ENCODE data around the gene OLFML2B. TPM values are rescaled to one million over a fixed set of nuclear protein-coding genes. Genes with fewer than 3 reads are reported as not detected.

The OLFML2B gene
- polyA plus RNA-seq, 1 of the 3 experiments (the other 2 are of a cell fraction) = 7.3 TPM

DNA sequence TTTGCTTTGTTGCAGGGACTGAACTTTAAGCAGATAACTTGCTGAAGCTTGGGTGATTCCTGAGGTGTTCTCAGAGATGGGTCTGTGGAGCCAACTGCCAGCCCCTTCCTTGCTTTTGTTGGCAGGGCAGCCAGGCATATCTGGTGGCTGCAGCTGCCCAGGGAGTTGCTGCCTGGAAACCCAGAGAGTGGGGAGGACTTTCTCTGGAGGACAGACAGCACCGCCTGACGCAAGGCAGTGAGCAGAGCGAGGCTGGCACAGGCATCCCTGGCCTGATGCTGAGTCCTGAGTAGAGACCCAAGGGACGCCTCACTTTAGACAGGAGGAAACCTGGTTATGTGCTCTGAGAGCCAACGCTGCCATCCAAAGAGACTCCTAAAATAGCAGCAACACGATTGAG lies 9.8 kb upstream of the OLFML2B start:
- Histone ChIP-seq H3K9ac (no peak overlapping the region), H3K9me3 (no peaks in the 10 kb centered on the region), H4K20me1 (ENCODE audit: insufficient read depth) (no peaks in the 10 kb centered on the region), H3K4me3 (ENCODE audit: low read depth in 2 of 2, low read length in 1 of 2) (no peak overlapping the region), H2AFZ (ENCODE audit: low read depth) (no peak overlapping the region), H3K79me2 (ENCODE audit: insufficient read depth) (no peaks in the 10 kb centered on the region), H3K9me2 (no peaks in the 10 kb centered on the region), H3K27me3 (ENCODE audit: insufficient read depth) (no peaks in the 10 kb centered on the region), H3F3A (replicated peaks; ENCODE audit: insufficient read depth) (no peaks in the 10 kb centered on the region), H3K4me2 (no peak overlapping the region), H3K27ac (ENCODE audit: low read depth in 2 of 2, low read length in 1 of 2) (no peak overlapping the region), H3K36me3 (replicated peaks in 1 of 2; ENCODE audit: control insufficient read depth in 1 of 2, insufficient read depth in 2 of 2, low read length in 1 of 2) (no peaks in the 10 kb centered on the region), H3K4me1 (ENCODE audit: control insufficient read depth in 1 of 2, insufficient read depth in 2 of 2, low read depth in 1 of 2, low read length in 1 of 2) (peaks cover 13 to 25% of the 10 kb centered on the region in 2 experiments; a peak in 3 of 4 replicates)
- DNase-seq = no peak
- ChIA-PET CTCF (interaction anchor here (1.7 to 16.7 kb wide), 3 partner anchors 8 to 239 kb away, joined by 5 to 263 read pairs (median 55); partner anchors contain the start of gene OLFML2B), POLR2A (no interaction called here)
- 60% methylated on average over 2 of the region's 6 CpGs for WGBS (ENCODE audit: low lambda C conversion rate)
- no peak for TF ChIP-seq MEF2A (IDR thresholded peaks at IDR 0.05; ENCODE audit: borderline replicate concordance, low read depth)
- no peak for TF ChIP-seq CHD2 (IDR thresholded peaks at IDR 0.05; ENCODE audit: low read length, partially characterized antibody)
- TF ChIP-seq RAD21 (IDR thresholded peaks at IDR 0.05; ENCODE audit: low read length) = no peak
- TF ChIP-seq, protein P1, sequence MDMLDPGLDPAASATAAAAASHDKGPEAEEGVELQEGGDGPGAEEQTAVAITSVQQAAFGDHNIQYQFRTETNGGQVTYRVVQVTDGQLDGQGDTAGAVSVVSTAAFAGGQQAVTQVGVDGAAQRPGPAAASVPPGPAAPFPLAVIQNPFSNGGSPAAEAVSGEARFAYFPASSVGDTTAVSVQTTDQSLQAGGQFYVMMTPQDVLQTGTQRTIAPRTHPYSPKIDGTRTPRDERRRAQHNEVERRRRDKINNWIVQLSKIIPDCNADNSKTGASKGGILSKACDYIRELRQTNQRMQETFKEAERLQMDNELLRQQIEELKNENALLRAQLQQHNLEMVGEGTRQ (IDR thresholded peaks at IDR 0.05; ENCODE audit: borderline replicate concordance, low read depth, low read length) = no peak
- no peak for TF ChIP-seq NFIC (IDR thresholded peaks at IDR 0.05; ENCODE audit: borderline replicate concordance)
- TF ChIP-seq TCF12 (IDR thresholded peaks at IDR 0.05) = no peak
- TF ChIP-seq RXRA (IDR thresholded peaks at IDR 0.05; ENCODE audit: borderline replicate concordance, low read depth) = no peak
- TF ChIP-seq, protein P2, sequence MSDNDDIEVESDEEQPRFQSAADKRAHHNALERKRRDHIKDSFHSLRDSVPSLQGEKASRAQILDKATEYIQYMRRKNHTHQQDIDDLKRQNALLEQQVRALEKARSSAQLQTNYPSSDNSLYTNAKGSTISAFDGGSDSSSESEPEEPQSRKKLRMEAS (IDR thresholded peaks at IDR 0.05; ENCODE audit: low read depth) = no peak
- TF ChIP-seq MXI1 (IDR thresholded peaks at IDR 0.05; ENCODE audit: low read depth, low read length) = no peak
- TF ChIP-seq, protein P3, sequence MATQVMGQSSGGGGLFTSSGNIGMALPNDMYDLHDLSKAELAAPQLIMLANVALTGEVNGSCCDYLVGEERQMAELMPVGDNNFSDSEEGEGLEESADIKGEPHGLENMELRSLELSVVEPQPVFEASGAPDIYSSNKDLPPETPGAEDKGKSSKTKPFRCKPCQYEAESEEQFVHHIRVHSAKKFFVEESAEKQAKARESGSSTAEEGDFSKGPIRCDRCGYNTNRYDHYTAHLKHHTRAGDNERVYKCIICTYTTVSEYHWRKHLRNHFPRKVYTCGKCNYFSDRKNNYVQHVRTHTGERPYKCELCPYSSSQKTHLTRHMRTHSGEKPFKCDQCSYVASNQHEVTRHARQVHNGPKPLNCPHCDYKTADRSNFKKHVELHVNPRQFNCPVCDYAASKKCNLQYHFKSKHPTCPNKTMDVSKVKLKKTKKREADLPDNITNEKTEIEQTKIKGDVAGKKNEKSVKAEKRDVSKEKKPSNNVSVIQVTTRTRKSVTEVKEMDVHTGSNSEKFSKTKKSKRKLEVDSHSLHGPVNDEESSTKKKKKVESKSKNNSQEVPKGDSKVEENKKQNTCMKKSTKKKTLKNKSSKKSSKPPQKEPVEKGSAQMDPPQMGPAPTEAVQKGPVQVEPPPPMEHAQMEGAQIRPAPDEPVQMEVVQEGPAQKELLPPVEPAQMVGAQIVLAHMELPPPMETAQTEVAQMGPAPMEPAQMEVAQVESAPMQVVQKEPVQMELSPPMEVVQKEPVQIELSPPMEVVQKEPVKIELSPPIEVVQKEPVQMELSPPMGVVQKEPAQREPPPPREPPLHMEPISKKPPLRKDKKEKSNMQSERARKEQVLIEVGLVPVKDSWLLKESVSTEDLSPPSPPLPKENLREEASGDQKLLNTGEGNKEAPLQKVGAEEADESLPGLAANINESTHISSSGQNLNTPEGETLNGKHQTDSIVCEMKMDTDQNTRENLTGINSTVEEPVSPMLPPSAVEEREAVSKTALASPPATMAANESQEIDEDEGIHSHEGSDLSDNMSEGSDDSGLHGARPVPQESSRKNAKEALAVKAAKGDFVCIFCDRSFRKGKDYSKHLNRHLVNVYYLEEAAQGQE (IDR thresholded peaks at IDR 0.05; ENCODE audit: low read depth, low read length) = no peak
- no peak for TF ChIP-seq GABPA (IDR thresholded peaks at IDR 0.05; ENCODE audit: low read depth)
- TF ChIP-seq RFX5 (IDR thresholded peaks at IDR 0.05; ENCODE audit: low read length) = no peak
- TF ChIP-seq FOXM1 (IDR thresholded peaks at IDR 0.05; ENCODE audit: low read depth) = no peak

DNA sequence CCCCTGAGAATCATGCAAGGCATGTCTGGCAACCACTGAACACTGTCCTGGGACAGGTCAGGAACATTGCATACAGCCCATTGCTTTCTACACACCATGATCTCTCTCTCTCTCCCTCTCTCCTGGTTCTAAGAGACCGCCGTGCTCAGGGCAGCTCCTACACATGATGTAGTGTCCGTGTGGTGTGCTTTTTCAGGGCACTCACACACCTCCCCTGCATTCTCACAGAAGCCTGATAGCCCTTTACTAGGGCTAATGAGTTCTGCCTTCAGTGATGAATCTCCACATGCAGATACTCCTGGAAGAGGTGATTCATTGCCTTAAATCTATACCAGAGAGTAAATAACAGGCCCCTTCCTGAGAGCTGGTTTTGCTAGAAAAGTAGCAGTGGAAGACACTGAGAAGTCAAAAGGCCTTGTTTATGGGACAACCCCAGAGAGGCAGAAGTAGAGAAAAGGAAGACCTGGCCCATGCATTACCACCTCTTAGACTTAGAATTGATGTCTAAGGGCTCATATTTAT lies 7.2 kb upstream of the OLFML2B start:
- Histone ChIP-seq H2AFZ (ENCODE audit: low read depth) (no peak overlapping the region), H3K9me3 (no peaks in the 10 kb centered on the region; the same call in 1 of the 2 replicates), H3K36me3 (replicated peaks in 1 of 2; ENCODE audit: control insufficient read depth in 1 of 2, insufficient read depth in 2 of 2, low read length in 1 of 2) (no peaks in the 10 kb centered on the region), H3K9ac (no peak overlapping the region), H3K9me2 (no peaks in the 10 kb centered on the region), H3K4me1 (ENCODE audit: control insufficient read depth in 1 of 2, insufficient read depth in 2 of 2, low read depth in 1 of 2, low read length in 1 of 2) (peaks cover 6 to 18% of the 10 kb centered on the region in 2 experiments; a peak in 3 of 4 replicates), H4K20me1 (ENCODE audit: insufficient read depth) (no peaks in the 10 kb centered on the region), H3K27me3 (ENCODE audit: insufficient read depth) (no peaks in the 10 kb centered on the region), H3K4me3 (ENCODE audit: low read depth in 2 of 2, low read length in 1 of 2) (no peak overlapping the region), H3F3A (replicated peaks; ENCODE audit: insufficient read depth) (no peaks in the 10 kb centered on the region), H3K4me2 (no peak overlapping the region), H3K79me2 (ENCODE audit: insufficient read depth) (no peaks in the 10 kb centered on the region), H3K27ac (ENCODE audit: low read depth in 2 of 2, low read length in 1 of 2) (no peak overlapping the region)
- POLR2A ChIA-PET = no interaction called here
- CTCF ChIA-PET = interaction anchor here (16.7 kb wide), 1 partner anchor 236 kb away, joined by 263 read pairs; no protein-coding TSS in a partner anchor
- DNase-seq = no peak
- WGBS (ENCODE audit: low lambda C conversion rate) = 97% methylated on average over 3 of the region's 3 CpGs
- TF ChIP-seq MEF2A (IDR thresholded peaks at IDR 0.05; ENCODE audit: borderline replicate concordance, low read depth) = no peak
- no peak for TF ChIP-seq RXRA (IDR thresholded peaks at IDR 0.05; ENCODE audit: borderline replicate concordance, low read depth)
- TF ChIP-seq, protein P4, sequence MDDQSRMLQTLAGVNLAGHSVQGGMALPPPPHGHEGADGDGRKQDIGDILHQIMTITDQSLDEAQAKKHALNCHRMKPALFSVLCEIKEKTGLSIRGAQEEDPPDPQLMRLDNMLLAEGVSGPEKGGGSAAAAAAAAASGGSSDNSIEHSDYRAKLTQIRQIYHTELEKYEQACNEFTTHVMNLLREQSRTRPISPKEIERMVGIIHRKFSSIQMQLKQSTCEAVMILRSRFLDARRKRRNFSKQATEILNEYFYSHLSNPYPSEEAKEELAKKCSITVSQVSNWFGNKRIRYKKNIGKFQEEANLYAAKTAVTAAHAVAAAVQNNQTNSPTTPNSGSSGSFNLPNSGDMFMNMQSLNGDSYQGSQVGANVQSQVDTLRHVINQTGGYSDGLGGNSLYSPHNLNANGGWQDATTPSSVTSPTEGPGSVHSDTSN (IDR thresholded peaks at IDR 0.05) = no peak
- no peak for TF ChIP-seq TAF1 (IDR thresholded peaks at IDR 0.05; ENCODE audit: borderline replicate concordance, low read depth, low read length)
- no peak for TF ChIP-seq RAD21 (IDR thresholded peaks at IDR 0.05; ENCODE audit: low read length)
- no peak for TF ChIP-seq FOSL2 (IDR thresholded peaks at IDR 0.05; ENCODE audit: borderline replicate concordance, low read depth)
- TF ChIP-seq EZH2phosphoT487 (IDR thresholded peaks at IDR 0.05; ENCODE audit: borderline replicate concordance, low read depth) = no peak
- TF ChIP-seq EP300 (IDR thresholded peaks at IDR 0.05; ENCODE audit: borderline replicate concordance in 1 of 2, low read depth in 1 of 2, low read length in 1 of 2) = no peak
- no peak for TF ChIP-seq GABPA (IDR thresholded peaks at IDR 0.05; ENCODE audit: low read depth)
- TF ChIP-seq, protein P5, sequence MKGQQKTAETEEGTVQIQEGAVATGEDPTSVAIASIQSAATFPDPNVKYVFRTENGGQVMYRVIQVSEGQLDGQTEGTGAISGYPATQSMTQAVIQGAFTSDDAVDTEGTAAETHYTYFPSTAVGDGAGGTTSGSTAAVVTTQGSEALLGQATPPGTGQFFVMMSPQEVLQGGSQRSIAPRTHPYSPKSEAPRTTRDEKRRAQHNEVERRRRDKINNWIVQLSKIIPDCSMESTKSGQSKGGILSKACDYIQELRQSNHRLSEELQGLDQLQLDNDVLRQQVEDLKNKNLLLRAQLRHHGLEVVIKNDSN (IDR thresholded peaks at IDR 0.05; ENCODE audit: borderline replicate concordance, low read depth) = no peak
- TF ChIP-seq, protein P1 (IDR thresholded peaks at IDR 0.05; ENCODE audit: borderline replicate concordance, low read depth, low read length) = no peak

Data from SK-N-SH (cell line).